GM21576 (cell line): Measurements from ENCODE around the gene SYPL2.

Source experiments
- ATAC-seq: cut with Tn5 transposase; IDR thresholded peaks from one replicate; pipeline ENCODE4 v1.9.1; 2021; ENCODE audit warnings: mild to moderate bottlenecking, moderate library complexity; ENCODE audit not compliant: unreplicated experiment

SYPL2 gene

DNA sequence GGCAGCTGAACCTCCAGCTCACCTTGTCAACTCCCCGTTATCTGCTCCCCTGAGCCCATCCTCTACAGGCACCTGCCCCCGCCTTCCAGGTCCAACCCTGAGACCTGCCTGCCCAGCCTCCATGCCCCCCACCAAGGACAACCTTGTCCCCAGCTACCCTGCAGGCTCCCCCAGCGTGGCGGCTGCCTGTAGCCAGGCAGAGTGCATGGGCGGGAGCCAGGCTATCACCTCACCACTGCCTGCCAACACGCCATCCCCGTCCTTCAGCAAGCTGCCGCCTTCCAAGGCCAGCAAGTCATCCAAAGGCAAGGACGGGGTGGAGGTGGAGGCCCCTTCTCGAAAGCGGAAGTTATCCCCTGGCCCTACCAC is 24.6 kb downstream of the SYPL2 start:
- ATAC-seq = no peak

DNA sequence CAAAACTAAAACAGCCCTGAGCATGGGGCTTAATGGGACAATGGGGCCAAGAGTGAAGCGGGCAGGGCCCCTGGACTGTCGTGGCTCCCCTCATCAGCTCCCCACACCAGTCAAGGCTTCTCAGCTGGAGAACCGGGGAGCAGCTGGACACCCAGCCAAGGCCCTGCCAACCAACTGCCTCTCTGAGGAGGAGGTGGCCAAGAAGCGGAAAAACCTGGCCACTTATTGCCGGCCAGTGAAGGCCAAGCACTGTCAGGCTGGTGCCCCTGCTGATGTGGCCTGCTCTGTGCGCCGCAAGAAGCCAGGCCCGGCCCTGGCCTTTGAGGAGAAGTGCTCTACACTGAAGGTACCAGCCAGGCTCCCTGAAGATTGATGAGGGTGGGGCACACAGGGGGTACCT is 25.0 kb downstream of the SYPL2 start:
- ATAC-seq = no peak

DNA sequence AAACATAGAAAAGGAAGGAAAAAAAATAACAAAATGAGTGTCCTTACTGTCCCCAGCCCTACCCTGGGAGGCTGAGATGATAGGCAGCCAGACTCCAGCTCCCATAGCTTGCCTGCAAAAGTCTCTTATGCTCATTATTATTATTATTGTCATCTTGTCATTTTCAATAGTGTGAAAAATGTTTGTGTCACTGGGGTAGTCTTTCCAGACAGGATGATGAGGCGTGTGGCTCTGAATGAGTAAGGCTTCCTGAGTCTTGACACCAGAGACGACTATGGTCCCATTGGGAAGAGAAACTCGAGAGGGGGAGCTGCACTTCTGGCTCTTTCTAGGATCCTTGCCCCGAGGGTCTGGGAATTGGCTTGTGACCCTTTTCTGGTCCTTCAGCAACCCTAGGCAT is 26.4 kb downstream of the SYPL2 start:
- ATAC-seq = no peak

DNA sequence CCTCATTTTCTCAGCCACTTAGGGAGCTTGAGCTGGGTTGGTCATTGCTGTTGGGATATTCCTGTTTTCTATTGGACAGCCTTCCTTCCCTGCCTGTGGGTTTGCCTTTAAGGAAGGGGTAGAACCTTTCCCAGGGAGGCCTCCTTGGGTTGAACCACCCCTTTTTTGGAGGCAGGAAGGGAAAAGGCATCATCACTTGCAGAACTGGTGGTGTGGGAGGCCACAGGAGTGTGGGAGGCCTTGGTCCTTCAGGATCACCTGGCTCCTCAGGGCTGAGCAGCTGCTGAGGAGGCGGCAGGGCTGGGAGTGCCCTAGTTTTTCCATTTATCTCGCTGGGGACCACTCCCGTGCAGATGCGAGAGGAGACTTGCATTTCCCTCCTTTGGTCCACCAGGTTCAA is 26.9 kb downstream of the SYPL2 start:
- ATAC-seq = no peak

DNA sequence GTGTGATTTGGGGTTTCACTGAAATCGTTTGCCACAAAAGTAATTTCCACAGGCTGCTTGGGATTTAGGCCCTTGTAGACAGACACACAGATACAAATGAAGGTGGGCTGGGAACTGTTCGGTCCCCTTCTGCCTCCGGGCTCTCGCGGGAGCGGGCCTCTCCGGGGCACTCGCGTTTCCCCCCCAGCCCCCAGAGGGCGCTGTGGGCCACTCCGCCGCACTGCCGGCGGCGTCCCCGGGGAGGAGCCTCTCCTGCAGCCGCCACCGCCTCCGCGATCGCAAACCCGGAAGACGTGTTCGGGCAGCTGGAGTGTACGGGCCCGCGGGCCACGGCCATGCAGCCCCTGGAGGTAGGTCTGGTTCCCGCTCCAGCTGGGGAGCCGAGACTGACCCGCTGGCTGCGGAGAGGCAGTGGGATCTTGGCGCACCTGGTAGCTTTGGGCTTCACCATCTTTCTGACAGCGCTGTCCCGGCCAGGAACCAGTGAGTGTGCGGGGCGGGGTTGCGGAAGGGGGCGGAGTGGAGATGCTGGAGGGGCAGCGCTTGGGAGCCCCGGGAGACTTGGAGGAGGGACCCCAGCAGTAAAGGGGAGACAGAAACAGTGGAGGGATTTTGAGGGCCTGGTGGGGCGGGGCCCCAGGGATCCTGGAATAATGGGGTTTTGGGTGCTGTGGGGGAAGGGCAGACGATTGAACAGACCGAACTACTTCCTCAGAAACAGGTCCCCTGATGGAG is 27.6 kb downstream of the SYPL2 start, which contains the start of gene CYB561D1:
Gene CYB561D1 (plus strand): TSS at position 290 of the 735 bp plus-strand sequence. CDS start 46 bp downstream, at position 336.
- ATAC-seq = peak; percentile 86

DNA sequence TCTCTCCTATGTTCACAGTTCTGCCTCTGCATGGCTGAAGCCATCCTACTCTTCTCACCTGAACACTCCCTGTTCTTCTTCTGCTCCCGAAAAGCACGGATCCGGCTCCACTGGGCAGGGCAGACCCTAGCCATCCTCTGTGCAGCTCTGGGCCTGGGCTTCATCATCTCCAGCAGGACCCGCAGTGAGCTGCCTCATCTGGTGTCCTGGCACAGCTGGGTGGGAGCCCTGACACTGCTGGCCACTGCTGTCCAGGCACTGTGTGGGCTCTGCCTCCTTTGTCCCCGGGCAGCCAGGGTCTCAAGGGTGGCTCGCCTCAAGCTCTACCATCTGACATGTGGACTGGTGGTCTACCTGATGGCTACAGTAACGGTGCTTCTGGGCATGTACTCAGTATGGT is 29.4 kb downstream of the SYPL2 start:
- ATAC-seq = no peak

DNA sequence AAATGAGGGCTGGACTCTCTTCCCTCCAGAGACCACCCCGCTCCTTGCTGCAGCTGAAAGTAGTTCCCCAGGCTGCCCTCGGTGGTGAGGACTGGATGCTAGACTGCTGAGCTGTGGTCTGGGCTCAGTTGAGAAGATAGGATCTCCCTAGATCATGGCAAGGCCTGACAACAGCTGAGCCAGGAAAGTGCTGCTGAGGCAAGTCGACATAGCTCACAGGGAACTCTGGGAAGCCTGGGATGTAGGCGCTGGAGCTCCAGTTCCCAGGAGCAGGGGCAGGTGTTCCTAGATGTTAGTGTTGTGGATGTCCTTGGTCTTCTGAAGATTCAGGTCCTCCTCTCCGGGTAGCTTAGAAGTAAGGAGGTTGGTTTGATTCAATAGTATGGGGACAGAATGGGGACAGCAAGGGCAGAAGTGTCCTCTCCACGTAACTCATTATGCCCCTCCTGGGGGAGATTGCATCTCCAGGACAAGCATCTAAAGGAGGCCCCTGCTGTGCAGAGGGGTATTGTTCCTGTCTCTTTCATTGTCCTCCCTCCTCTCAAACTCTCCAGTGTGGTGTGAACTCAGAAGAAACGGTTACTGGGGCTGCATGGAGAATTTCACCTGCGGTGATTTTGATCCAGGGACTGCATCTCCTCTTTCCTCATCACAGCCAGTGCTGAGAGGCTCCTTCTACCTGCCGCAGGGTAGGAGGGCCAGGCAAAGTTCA is 31.3 kb downstream of the SYPL2 start:
- no peak for ATAC-seq

DNA sequence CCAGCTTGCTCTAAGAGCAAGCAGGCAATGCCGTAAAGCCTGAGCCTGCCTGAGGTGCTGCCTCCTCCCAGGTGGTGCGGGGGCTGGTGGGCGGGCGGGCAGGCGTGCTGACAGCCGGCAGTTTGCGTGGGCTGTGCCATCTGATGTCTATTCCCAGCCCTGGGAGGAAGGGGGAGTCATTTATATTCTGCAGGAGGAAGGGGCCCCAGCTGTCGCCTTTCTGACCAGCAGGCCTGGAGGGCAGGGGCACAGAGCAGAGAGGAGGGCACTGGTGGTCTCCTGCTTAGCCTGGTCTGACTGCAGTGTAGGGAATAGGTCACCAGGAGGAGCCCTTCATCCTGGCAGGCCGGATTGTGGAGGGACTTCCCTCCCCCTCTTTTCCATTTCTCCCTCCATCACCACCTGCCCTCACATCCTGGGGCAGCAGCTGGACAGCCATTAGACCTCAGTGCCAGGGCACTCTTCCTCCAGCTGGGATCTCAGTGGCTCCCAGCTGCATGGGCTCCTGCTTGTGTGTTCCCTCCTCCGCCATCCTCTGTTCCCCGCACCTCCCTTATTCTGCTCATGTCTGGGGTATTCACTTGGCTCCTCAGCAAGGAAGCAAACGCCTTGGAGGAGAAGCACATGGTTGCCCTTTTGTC is 31.9 kb downstream of the SYPL2 start:
- no peak for ATAC-seq

DNA sequence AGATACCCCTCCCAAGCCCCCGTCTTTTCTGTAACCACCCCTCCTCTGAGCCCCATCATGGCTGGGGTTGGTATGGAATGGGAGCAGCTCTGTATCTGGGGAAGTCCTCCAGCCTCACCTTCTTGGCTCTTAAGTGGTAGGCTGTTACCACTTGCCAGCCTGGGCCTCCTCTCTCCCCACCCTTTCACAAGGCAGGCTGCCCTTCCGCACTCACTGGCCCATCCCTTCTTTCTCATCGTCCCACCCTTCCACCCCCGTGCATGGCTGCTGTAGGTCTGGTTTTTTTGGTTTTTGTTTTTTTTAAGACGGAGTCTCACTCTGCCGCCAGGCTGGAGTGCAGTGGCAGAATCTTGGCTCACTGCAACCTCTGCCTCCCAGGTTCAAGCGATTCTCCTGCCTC is 32.7 kb downstream of the SYPL2 start:
- no peak for ATAC-seq

DNA sequence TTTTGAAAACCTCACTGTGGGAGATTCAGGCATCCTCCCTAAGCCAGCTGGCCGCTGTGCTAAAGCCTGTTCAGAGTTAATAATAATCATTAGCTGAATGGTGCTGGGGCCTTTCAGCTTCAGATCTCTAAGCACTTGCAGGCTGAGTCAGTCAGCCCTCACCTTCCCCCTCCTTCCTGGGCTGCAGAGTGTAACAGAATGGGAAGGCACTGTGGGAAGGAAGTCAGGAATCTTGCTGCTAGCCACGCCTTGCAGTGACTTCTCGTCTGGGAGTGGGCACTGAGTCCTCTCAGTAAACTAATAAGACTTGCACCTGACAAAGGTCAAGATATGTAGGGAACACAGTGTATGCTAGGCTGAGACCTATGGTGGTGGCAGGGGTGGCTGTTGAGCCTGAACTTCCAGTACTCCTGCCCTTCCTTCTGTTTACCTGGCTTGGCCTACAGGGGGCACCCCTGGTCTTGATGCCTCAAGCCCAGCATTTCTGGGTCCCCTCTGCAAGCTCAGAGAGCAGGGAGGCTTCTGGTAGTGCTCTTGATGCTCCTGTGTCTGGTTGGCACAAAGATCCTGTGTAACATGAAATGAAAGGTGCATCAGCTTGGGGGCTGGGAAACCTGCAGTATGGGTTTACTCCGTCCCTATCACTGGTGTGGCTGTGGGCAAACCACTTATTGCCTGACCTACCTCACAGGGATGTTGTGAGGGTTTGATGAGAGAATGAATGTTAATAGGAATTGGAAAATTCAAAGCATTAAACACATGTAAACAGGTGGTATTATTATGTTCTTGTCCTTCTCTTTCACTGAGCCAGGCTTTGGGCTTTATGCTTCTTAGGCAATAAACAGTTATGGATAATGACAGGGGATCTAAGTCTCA is 33.6 kb downstream of the SYPL2 start:
- ATAC-seq = no peak

DNA sequence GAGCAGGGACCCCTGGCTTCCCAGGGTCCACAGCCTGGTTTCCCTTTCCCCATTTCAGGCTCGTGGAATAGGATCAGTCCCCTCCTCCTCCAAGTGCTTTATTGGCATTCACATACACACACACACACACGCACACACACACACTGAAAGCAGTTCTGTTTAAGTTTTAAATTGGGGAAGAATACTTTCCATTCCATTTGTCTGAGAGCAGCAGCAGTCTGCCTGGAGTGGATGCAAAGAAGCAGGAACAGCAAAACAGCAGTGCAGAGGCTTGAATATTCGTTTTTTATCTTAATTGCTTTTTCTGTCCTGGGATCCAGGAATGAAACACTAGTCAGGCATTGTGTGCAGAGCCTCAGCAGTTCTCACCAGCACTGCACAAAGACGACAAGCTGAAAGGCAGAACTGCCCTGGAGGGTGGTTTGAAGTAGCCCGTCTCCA is 34.6 kb downstream of the SYPL2 start:
- no peak for ATAC-seq

DNA sequence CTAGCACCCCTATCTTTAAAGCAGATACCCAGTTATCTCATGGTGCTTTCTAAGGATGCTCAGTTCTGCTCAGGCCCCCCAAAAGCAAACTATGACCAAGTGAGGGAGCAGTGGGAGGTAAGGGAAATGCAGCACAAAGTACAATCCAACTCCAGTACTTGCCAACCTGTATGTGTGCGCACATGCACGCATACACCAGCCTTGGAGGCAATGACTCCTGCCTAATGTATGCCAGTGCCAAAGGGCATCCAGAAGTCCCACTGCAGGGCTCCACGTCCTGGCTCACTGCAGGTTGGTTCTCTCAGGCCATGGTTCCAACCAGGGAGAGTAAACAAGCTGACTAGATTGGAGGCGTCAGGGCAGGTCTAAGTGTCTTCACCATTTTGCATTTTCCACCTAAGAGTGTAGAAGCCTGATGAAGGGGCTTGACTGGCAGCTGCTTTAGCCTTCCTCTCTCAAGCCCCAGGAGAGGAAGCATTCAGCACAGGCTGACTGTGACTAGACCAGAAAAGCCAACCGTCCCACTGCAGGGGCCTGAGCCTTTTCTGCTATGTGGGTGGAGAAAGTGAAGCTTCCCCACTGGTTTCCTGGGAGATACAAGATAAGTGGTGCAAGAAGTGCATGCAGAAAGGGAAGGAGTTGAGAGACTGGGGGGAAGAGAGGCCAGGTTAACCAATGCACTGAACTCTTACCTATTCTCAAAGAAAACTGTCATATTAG is 35.5 kb downstream of the SYPL2 start:
- ATAC-seq = no peak

DNA sequence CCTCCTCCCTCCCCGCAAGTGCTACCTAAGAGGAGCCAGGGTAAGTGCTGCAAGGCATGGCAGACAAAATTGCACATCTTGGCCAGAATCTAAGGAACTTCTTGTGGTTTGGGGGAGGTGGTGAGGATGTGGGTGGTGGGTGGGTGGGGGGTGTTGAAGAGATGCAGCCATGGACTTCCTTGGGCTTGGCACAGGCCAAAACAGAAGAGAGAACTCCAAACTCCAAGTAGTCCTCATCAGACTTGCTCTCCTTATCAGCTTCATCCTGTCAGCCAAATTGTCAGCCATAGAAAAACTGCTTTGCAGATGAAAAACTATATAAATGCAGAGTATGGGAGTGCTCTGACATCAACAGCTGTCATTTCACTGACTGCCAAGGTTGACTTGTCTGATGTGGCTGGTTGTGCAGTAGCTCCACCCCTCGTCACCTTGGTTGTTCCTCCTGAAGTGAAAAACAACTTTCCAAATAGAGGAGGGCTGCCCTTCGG is 36.1 kb downstream of the SYPL2 start:
- ATAC-seq = no peak

DNA sequence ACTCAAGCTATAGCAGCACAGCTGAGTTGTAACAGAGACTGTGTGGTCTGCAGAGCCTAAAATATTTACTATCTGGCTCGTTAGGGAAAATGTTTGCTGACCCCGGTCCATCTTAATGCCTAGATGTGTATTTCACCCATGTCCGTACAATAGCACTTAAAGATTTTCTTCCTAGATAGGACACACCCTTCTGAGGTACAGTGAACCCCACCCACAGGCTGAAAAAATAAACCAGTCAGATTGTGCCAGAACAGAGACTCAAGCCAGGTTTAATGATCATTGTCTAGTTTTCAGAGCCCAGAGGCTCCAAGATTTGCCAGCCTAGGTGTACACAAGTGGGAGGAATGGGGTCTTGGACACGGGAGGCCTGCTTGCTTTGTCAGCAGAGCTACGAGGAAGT is 37.6 kb downstream of the SYPL2 start:
- no peak for ATAC-seq

DNA sequence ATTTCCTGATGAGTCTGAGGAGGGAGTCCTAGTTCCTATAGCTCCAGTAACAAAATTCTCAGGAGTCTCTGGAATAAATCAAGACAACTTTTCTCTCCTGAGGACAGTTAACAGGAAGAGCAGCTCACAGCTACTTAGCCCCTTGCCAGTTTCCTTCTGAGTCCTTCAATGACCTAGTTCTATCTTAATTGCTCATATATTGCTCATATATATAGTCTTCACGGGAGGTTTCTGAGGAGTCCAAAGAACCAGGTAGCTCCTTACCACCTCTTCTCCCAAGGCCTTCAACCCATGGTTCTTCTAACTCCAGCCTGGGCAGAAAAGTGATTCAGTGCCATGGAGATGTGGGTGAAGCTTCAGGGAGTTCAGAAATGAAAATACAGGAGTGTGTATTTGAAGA is 38.6 kb downstream of the SYPL2 start:
- ATAC-seq = no peak

DNA sequence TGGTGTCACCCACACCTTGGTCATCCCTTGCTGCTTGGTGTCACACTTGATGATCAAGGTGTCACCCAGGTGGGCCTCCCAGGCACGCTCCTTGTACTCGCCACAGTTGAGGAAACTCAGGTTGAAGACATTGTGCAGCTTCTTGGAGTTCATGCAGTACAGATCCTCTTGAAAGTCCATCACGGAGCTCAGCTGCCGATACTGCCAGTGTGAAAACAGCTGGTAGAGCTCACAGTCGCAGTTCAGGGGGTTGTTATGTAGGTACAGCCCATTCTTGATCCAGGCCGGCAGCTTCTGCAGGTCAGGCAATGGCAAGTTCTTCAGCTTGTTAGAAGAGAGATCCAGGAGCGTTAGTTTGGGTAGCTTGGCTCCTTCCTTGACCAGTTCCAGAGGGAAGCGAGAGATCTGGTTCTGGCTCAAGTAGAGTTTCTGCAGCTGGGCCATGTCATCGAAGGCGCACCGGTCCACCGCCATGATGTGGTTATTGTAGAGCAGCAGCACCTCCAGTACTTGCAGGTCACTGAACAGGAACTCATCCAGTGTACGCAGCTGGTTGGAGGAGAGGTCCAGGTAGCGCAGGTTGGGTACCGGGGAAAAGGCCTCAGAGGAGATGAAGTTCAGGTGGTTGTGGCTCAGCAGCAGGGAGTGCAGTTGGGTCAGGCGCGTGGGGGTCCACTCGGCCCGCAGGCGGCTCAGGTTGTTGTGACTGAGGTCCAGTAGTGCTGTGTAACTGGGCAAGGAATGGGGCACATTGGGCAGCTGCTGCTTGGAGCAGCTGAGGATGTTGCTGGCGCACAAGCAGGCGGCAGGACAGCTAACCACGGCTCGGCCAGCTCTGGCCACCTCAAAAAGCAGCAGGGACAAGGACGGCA is 41.9 kb downstream of the SYPL2 start:
- no peak for ATAC-seq

DNA sequence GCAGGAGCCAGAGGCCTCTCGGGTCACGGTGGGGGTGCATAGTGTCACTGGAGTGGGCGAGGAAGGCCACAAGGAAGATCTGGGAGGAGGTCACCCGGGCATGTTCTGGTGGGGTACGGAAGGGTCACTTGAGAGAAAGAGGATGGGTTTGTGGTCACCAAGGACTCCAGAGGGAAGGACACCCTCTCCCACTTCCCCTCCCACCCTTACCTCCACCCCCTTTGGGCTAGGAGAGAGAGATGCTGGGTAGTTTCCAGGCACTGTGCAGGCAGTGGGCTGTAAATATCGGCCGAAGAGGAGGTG is 42.5 kb downstream of the SYPL2 start:
- ATAC-seq = no peak

DNA sequence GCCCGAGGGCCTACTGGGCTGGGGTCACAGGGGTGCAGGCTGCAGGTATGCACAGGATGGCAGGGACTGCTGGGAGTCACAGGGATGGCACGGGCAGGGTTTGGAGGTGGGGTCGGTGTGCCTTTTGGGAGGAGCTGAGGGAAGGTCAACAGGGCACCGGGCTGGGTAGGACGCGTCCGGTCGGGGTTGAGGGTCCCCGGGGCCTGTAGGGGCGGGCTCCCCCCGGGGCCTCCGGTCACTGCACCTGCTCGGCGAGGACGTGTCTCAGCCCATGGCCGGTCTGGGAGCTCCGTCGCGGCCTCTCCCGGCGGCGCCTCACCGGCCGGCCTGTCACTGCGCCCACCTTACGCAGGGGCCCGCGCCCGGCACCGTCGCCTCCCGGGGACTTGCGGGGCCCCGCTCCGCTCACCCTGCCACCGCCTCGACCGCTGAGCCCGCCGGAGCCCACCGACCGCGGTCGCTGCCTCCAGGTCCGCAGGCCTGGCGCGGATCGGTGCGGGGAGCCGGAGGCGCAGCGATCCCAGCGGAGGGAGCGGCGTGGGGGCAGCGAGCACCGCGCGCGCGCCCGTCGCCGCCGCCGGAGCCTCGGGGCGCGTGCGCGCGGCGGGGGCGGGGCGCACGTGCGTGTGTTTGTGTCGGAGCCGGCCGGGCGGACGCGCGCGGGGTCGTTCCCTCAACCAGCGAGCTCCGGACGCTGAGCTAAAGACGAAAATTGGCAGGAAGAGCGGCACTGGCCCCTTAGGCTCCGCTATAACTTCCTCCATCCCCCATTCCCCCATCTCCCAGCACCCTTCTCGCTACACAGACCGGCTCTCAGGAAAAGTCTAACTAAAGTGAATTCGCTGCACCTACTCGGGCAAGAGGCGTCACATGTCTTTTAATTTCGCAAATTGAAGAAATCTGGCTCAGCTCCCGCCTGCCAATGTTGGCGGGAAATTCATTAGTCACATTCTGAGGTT is 43.1 kb downstream of the SYPL2 start, which contains the start of gene AMIGO1:
Gene AMIGO1 (minus strand): TSS at position 552 of the 959 bp plus-strand sequence. CDS start 815 bp downstream, outside the sequence.
- ATAC-seq = no peak
